Astrocyte of the cerebellum (primary cell): ENCODE data around the gene APBA1.

ENCODE experiments used
- DNase-seq: peaks from one replicate; pipeline ENCODE4 v3.0.0-alpha.2; 2011; ENCODE audit warnings: low read depth
- H3K4me3 ChIP-seq: 2 replicates; pipeline ENCODE4 v1.5.1; 2011; ENCODE audit warnings: mild to moderate bottlenecking, low read depth, low read length, moderate library complexity
- in situ Hi-C: cut with HindIII; loops from 2 replicates; pipeline ENCODE4 v1.10.0; 2017; ENCODE audit warnings: low sequenced_read_pairs
- TF ChIP-seq, protein P1 (sequence below): IDR thresholded peaks from 2 replicates; pipeline ENCODE4 v1.5.1; 2012; ENCODE audit warnings: low read length, low read depth, moderate library complexity, mild to moderate bottlenecking; ENCODE audit errors: missing control alignments

The APBA1 gene

GRCh38 chr9:69397384-69398214, 274.6 kb downstream of the APBA1 start:
- in situ Hi-C loops, result loop anchor here (25.0 kb wide), 2 partner anchors 110 to 210 kb away; no protein-coding TSS in a partner anchor
- DNase-seq, result peak; percentile 22

DNA sequence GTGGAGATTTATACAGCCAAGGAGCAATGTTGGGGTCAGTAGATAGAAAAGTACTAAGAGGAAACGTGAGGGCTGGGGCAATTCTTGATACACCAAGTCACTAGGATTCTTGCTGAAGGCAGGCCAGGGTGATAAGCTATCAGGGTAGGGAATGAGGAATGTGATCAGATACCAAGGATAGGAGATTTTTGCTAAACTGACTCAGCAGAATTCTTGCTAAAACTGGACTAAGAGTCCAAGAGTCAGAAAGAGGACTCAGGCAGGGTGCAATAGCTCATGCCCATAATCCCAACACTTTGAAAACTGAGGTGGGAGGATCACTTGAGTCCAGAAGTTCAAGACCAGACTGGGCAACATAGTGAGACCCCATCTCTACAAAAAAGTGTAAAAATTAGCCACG, 275.4 kb downstream of the APBA1 start:
- no peak for DNase-seq
- no peak overlapping the region for H3K4me3 ChIP-seq
- TF ChIP-seq, protein P1, sequence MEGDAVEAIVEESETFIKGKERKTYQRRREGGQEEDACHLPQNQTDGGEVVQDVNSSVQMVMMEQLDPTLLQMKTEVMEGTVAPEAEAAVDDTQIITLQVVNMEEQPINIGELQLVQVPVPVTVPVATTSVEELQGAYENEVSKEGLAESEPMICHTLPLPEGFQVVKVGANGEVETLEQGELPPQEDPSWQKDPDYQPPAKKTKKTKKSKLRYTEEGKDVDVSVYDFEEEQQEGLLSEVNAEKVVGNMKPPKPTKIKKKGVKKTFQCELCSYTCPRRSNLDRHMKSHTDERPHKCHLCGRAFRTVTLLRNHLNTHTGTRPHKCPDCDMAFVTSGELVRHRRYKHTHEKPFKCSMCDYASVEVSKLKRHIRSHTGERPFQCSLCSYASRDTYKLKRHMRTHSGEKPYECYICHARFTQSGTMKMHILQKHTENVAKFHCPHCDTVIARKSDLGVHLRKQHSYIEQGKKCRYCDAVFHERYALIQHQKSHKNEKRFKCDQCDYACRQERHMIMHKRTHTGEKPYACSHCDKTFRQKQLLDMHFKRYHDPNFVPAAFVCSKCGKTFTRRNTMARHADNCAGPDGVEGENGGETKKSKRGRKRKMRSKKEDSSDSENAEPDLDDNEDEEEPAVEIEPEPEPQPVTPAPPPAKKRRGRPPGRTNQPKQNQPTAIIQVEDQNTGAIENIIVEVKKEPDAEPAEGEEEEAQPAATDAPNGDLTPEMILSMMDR, result no peak
- in situ Hi-C loops, result loop anchor here (25.0 kb wide), 2 partner anchors 109 to 209 kb away; no protein-coding TSS in a partner anchor

More at GRCh38 chr9:69397384-69398214, 274.6 kb downstream of the APBA1 start:
- TF ChIP-seq, protein P1, result no peak
- no peak overlapping the region for H3K4me3 ChIP-seq

GRCh38 chr9:69395718-69396117, 276.5 kb downstream of the APBA1 start:
- H3K4me3 ChIP-seq, result no peak overlapping the region
- TF ChIP-seq, protein P1, result no peak
- in situ Hi-C loops, result loop anchor here (25.0 kb wide), 2 partner anchors 108 to 208 kb away; no protein-coding TSS in a partner anchor
- no peak for DNase-seq

GRCh38 chr9:69393425-69393824, 278.7 kb downstream of the APBA1 start:
- TF ChIP-seq, protein P1, result no peak
- in situ Hi-C loops, result loop anchor here (25.0 kb wide), 2 partner anchors 106 to 206 kb away; no protein-coding TSS in a partner anchor
- H3K4me3 ChIP-seq, result no peak overlapping the region
- no peak for DNase-seq

GRCh38 chr9:69392826-69393225, 279.3 kb downstream of the APBA1 start:
- TF ChIP-seq, protein P1, result no peak
- H3K4me3 ChIP-seq, result no peak overlapping the region
- in situ Hi-C loops, result loop anchor here (25.0 kb wide), 2 partner anchors 106 to 206 kb away; no protein-coding TSS in a partner anchor
- no peak for DNase-seq

GRCh38 chr9:69391946-69392345, 280.2 kb downstream of the APBA1 start:
- no peak for DNase-seq
- TF ChIP-seq, protein P1, result no peak
- H3K4me3 ChIP-seq, result no peak overlapping the region
- in situ Hi-C loops, result loop anchor here (25.0 kb wide), 2 partner anchors 105 to 205 kb away; no protein-coding TSS in a partner anchor
